Activated CD8-positive, alpha-beta memory T cell treated with anti-CD3 and anti-CD28 coated beads for 36 hours (primary cell): Measurements from ENCODE around the gene SEMG2. TPM values are rescaled to one million over a fixed set of nuclear protein-coding genes. Genes with fewer than 3 reads are reported as not detected.

Experiments
- CTCF ChIA-PET: fragments of 350-600 bp; sonication (Branson Sonifier 250); formaldehyde crosslinking; loops from one replicate; lab custom pipeline; 2021; ENCODE audit warnings: antibody characterized with exemption; lab: Charles Lee
- POLR2A ChIA-PET: fragments of 350-600 bp; sonication (Branson Sonifier 250); formaldehyde crosslinking; loops from one replicate; lab custom pipeline; 2021; ENCODE audit warnings: antibody characterized with exemption; lab: Charles Lee
- total RNA-seq, 2 experiments: library from RNA; stranded (reverse); gene quantifications; one replicate each; pipeline ENCODE4 v1.2.3, GENCODE V29; 2021

The SEMG2 gene, protein sequence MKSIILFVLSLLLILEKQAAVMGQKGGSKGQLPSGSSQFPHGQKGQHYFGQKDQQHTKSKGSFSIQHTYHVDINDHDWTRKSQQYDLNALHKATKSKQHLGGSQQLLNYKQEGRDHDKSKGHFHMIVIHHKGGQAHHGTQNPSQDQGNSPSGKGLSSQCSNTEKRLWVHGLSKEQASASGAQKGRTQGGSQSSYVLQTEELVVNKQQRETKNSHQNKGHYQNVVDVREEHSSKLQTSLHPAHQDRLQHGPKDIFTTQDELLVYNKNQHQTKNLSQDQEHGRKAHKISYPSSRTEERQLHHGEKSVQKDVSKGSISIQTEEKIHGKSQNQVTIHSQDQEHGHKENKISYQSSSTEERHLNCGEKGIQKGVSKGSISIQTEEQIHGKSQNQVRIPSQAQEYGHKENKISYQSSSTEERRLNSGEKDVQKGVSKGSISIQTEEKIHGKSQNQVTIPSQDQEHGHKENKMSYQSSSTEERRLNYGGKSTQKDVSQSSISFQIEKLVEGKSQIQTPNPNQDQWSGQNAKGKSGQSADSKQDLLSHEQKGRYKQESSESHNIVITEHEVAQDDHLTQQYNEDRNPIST
- total RNA-seq: not detected

DNA sequence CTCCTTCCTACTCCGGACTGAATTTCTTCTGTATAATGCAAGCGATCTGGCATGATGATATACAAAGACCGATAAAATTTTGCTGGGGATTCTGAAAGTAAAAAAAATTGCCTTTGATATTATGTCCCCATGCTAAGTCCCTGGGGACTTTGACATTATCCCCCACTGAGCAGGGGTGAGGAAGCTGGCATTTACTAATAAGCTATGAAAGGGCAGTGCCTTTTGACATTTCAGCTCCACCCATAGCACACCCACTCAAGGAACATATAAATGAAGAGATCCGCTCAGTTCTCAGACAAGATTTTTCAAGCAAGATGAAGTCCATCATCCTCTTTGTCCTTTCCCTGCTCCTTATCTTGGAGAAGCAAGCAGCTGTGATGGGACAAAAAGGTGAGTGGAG is at the start of gene SEMG2:
Gene SEMG2, plus strand, starts transcription at position 298 of the 400 bp plus-strand sequence. Its CDS starts 17 bp downstream, at position 315.
- CTCF ChIA-PET: interaction anchor here (1.1 kb wide), 1 partner anchor 8 kb away, joined by 3 read pairs; no protein-coding TSS in a partner anchor
- POLR2A ChIA-PET: no interaction called here

DNA sequence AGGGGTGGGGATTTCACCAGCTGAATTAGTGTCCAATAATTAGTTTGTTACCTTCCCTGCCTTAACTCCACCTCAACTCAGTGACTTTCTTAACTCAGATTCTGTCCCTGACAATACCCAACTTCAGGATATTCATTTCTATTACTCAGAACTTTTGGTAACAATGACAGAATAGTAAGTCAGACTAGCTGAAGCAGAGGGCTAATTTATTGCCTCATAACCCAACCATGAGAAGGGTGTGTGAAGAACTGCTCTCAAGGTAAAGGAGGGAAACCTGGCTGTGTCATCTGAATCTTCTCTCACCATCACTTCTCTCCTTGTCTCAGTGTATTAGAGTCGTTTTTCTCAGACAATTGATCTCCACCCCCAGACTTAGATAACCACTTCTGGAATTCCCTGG is 47.7 kb upstream of the SEMG2 start:
- CTCF ChIA-PET: no interaction called here

DNA sequence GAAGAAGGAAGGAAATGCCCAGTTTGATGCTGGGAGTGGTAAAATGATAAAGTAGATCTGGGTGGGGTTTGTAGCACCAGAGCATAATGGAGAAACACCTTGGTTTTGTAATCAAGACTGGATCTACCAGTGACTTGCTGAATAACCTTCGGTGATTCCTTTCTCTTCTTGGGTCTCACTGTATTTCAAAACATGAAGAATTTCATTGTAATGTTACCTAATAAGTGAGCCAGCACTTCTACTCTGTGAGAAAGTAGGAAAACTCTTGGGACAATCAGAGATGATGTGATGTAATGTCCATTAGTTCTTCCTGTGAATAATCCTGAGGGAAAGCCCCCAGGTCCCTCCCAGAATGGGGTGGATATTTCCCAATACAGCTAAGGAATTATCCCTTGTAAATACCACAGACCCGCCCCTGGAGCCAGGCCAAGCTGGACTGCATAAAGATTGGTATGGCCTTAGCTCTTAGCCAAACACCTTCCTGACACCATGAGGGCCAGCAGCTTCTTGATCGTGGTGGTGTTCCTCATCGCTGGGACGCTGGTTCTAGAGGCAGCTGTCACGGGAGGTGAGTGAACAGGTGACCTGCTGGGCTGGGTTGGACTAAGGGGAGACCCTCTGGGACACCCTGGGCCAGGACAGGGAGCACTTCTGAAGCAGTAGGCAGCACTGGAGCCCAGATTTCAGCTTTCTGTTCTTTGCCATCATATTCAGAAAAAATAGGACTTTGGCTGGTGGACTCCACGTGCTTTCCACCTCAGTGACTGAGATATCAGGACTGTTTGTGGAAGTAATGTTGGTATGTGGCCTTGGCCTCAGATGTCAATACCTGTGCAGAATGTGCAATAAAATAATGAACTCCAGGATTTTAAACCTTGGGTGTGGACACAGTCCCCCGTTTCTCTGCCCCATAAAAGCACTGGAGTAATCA is 46.5 kb upstream of the SEMG2 start, which contains the start of gene PI3:
Gene PI3, plus strand, starts transcription at position 469 of the 931 bp plus-strand sequence. Its CDS starts 21 bp downstream, at position 490.
- CTCF ChIA-PET: no interaction called here
- POLR2A ChIA-PET: no interaction called here

More for the DNA sequence above, 47.7 kb upstream of the SEMG2 start:
- POLR2A ChIA-PET: no interaction called here

DNA sequence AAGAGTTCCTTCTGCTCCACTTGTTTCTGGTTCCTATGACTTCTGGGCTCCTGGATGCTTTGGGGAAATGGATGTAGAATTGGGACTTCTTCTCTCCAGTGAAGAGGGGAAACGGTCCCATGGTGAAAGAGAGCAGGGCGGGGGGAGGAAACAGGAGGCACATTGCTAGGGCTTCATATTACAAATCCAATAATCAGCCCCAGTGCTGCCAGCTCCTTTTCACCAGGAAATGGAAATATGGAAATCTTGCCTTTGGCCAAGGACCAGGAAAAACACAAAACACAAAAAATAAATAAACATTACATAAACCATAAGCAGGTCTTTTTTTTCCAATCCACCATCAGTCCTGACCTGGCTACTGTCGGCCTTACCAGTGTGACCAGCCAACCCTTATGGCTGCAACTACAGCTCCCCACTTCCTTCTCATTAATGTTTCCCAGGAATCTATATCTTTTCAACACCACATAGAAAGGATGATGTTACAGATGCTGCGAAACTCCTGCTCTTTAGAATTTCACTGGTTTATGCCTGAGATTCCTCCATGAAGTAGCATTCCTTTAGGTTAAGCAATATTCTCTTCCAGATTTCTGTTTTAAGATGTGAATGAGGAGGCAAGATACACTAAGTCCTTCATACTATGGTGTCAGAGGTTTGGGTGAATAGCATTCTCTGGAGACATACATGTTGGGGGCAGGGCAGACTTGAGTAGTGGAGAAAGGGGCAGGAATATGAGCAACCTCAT is 44.5 kb upstream of the SEMG2 start:
- POLR2A ChIA-PET: no interaction called here

DNA sequence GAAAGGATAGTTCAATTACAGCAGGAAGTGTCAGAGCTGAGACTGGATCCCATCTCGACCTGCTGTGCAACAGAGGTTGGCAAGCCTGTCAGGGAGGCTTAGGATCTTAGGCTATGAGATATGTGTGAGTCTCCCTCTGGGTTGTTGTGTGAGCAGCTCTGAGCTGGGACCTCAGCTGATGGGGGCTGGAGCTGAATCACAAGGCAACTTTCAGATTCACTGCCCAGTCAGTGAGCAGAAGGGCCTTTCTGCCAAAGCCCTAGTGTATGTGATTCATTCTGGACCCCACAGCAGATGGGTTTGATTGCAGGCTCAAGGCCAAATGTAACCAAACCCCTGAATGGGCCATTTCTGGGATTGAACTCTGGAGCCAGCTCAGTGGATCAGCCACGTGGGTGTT is 42.0 kb upstream of the SEMG2 start:
- ChIA-PET CTCF (no interaction called here), POLR2A (interaction anchor here (0.6 kb wide), 1 partner anchor 1571 kb away, joined by 3 read pairs; no protein-coding TSS in a partner anchor)

More for the DNA sequence above, 44.5 kb upstream of the SEMG2 start:
- CTCF ChIA-PET: no interaction called here

DNA sequence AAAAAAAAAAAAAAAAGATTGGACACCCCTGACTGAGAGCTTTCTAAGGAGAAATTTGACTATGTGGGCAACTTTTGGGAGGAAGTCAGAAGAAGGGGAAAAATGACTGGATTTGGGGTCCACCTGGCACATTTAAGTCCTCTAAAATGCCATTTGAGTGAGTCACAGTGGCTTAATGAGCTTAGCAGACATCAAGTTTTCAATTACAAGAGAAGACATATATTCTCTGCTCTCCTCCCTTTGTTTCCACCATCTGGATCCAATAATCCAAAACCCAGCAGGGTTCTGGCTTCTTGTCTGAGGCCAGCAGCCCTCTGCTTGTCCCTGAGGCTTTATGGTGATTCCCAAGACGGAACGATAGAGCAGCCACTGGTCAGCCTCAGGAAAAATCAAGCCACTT is 39.5 kb upstream of the SEMG2 start:
- CTCF ChIA-PET: no interaction called here

DNA sequence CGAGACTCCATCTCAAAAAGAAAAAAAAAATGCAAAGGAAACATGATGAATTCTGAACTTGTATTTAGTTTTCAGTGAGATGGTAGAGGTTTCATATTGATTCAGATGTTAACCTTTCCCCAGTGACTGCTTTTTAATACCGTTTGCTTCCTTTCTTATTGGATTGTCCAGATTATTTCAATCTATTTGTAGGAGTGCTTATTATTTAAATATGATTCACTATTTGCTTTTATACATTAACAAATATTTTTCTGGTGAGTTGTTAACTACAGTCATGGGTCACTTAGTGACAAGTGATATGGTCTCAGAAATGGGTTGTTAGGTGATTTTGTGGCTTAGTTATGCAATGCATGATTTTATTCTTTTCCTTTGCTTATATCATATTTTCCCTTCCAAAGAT is 38.1 kb upstream of the SEMG2 start:
- ChIA-PET POLR2A (no interaction called here), CTCF (interaction anchor here (0.7 kb wide), 1 partner anchor 30 kb away, joined by 3 read pairs; no protein-coding TSS in a partner anchor)

More for the DNA sequence above, 39.5 kb upstream of the SEMG2 start:
- POLR2A ChIA-PET: no interaction called here

DNA sequence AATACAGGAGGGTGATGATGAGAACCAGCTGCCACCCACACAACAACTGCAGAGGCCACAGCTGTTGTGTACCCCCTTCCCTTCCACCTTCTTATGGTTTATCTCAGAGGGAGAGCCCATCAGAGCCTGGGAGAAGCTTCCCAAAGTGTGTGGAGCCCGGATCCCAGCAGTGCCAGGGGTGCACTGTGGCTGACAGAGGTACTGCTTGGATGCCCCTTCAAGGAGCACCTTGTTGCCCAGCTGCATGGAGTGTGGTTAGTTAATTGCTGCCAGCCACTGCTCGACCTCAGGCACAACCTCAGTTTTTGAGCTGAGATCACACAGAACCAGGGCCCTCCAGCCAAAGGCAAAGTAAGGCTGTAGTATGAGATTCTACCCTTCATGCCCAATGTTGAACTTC is 33.5 kb upstream of the SEMG2 start:
- POLR2A ChIA-PET: no interaction called here
- CTCF ChIA-PET: interaction anchor here (0.6 to 1.6 kb wide), 2 partner anchors 16 to 49 kb away, joined by 3 to 5 read pairs; no protein-coding TSS in a partner anchor

DNA sequence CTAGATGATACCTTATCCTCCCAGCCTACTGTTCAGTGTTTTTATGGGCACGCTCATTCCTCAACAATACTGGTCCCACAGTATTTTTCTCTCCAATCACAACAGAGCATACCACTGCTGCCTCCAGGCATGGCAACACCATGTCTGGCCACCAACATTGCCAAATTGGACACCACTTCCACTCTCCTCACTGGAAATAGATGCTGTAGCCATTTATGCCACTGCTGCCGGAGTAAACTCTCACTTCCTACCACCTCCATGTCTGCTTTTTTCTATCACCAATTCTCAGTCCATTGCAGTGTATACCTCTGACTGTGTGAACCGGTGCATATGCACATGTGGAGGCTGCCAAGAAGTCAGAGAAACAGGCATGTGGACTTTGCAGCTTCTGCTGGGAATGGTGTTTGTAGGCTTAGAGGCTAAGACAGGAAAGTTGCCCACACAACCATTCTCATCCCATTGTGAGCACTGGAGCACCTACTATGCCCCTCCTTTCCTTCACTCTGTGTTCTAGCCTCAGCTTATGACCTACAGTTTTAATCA is 32.0 kb upstream of the SEMG2 start:
- CTCF ChIA-PET: no interaction called here
- POLR2A ChIA-PET: no interaction called here

DNA sequence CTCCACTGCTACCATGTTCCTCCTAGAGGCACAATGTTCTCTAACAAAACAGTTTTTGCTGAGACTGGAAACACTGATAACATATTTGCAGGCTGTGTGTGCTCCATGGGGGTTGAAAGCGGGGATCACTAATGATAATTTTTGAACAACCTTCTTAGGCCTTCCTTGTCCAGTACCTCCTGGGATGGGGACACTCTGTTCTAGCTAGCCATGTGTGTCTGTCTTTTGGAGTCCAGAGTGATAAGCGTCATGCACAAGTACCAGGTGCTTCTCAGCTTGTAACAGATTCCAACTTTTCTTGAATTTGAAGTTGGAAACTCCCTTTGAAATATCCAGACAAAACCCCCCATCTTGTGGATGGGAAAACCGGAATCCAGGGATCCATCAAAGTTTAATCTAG is 31.3 kb upstream of the SEMG2 start:
- ChIA-PET CTCF (interaction anchor here (0.5 kb wide), 1 partner anchor 88 kb away, joined by 4 read pairs; no protein-coding TSS in a partner anchor), POLR2A (no interaction called here)

DNA sequence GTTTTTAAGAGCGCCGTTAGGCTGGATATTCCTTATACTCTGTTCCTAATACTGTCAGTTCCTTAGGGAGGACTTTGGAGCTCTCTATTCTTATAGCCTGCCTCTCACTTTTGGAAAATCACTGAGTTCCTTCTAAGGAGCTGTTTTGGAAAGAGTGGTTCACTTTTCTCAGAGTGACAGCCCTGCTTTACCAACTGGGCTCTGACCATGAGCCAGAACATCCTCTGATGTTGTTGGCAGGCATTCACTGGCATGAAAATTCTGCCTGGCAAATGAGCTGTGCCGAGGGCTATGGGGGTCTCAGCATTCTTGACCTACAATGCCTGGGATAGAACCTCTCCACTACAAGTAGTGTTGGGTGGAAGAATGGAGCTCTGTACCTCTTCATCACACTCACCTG is 29.2 kb upstream of the SEMG2 start:
- CTCF ChIA-PET: no interaction called here
- POLR2A ChIA-PET: no interaction called here

DNA sequence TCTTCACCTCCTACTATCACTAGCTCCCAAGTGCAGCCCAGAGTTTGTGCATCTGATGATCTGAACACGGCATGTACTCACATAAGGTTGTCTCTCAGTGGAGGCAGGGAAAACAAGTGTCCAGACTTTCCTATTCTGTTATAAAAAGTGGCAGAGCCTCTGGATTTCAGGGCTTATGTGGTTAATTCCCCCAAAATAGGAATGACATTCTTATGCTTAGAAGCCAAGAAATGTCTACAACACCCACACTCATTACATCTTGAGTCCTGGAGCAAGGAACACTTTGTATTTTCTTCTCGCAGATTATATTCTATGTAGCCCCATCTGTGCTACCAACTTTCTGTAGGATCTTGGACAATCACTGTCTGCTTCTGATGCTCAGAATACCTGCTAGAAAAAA is 27.8 kb upstream of the SEMG2 start:
- ChIA-PET POLR2A (no interaction called here), CTCF (interaction anchor here (0.6 kb wide), 1 partner anchor 106 kb away, joined by 3 read pairs; no protein-coding TSS in a partner anchor)

DNA sequence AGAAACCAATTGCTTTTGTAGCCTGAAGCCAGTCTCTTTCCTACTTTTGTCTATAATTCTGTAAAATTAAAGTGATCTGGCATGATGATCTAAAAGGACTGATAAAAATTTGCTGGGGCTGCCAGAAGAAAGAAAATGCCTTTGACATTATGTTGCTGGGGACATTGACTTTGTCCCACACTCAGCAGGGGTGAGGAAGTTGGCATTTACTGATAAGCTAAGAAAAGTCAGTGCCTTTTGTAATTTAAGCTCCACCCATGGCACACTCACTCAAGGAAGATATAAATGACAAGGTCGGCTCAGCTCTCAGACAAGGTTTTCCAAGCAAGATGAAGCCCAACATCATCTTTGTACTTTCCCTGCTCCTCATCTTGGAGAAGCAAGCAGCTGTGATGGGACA is 14.4 kb upstream of the SEMG2 start, which contains the start of gene SEMG1:
Gene SEMG1, plus strand, starts transcription at position 309 of the 400 bp plus-strand sequence. Its CDS starts 21 bp downstream, at position 330.
- POLR2A ChIA-PET: no interaction called here
- CTCF ChIA-PET: no interaction called here

DNA sequence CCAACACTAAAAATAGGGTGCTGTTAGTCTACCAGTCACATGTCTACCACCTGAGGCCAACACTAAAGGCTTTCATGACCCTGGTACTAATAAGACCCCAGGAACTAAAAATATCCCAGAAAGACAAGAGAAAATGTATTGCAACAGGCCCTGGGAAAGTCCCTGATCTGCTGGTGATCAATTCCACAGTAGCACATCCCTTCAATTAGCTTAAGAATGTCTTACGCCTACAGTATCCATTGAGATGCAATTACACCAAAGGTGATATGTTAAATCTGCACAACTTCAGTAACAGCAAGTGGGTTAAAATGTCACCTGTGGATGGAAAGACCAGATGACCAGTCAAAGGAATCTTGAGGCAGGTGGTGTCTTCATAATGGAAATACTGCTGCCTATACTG is 11.2 kb upstream of the SEMG2 start:
- ChIA-PET POLR2A (no interaction called here), CTCF (no interaction called here)

DNA sequence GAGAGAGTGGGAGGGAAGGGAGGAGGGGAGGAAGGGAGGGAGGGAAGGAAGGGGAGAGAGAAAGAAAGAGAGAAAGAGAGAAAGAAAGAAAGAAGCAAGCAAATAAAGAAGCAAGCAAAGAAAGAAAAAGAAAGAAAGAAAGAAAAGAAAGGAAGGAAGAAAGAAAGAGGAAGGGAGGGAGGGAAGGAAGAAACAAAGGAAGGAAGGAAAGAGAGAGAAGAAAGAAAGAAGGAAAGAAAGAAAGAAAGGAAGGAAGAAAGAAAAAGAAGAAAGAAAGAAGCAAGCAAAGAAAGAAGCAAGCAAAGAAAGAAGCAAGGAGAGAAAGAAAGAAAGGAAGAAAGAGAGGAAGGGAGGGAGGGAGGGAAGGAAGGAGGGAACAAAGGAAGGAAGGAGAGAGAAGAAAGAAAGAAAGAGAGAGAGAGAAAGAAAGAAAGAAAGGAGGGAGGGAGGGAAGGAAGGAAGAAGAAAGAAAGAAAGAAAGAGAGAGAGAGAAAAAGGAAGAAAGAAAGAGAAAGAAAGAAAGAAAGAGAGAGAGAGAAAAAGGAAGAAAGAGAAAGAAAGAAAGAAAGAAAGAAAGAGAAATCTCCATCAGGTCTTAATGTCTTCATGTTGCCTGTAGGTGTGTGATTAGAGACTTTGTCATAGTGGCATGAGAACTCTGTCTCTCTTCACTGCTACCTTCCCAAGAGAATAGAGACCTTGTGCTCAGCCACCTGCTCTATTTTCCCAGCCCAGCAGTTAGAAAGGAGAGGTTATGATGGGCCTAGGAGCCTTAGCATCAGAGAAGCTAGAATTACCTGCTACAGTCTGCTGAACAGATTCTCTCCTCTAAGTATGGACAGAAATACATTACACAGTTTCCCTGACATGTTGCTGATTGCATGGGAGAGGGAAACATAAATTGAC is 9.4 kb upstream of the SEMG2 start:
- CTCF ChIA-PET: no interaction called here

DNA sequence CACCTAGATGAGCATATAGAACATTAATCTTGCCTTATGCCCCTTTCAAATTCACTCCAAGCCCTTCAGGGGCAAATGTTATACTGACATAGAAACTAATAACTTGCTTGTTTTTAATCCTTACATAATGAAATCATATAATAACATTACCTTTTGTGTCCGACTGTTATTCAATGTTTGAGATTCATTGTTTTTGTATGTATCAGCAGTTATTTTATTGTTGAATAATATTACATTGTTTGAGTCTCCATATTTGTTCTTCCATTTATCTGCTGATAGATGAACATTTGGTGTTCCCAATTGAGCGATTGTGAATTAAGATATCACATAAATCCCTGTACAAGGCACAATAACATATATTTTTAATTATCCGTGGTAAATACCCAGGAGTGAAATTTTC is 8.3 kb upstream of the SEMG2 start:
- POLR2A ChIA-PET: no interaction called here
- CTCF ChIA-PET: no interaction called here

More for the DNA sequence above, 9.4 kb upstream of the SEMG2 start:
- POLR2A ChIA-PET: no interaction called here

DNA sequence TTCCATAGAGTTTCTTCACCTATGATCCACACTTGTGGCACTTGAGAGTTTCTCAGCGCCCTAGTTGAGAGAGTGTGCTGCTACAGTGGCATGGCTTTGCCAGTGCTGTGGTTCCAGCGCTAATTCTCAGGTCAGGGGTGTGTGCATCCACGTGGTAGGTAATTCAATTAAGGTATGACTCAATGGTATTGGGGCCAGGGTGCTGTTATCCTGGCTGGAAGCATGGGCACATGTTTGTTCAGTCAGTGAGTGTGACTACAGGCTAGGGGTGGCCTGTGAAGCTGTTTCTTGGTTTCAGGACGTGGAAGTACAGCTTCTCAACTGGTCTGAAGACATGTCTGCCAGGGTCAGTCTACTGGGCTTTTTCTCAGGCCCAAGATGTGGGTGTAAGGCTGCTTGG is 3.0 kb upstream of the SEMG2 start:
- CTCF ChIA-PET: no interaction called here
- POLR2A ChIA-PET: no interaction called here
